Cardiac muscle cell (in vitro differentiated cells and primary cell): Measurements from ENCODE around the gene MRTO4. TPM values are rescaled to one million over a fixed set of nuclear protein-coding genes. Genes with fewer than 3 reads are reported as not detected.
A peak's percentile ranks its signal among the peaks of the same experiment; 100 is the strongest.
"Not testable (repeated sequence)": the region's sequence is repeated elsewhere in the genome, so short reads cannot be mapped to it uniquely, and the experiment has no call there.

Experiments
- DNase-seq, 2 donors: peaks; one replicate each; pipeline versions ENCODE4 v3.0.0 to v3.0.0-alpha.2; 2010 to 2017; ENCODE audit warnings: low read depth in 1 of 2, low spot score in 1 of 2
- H3K27ac ChIP-seq: fragments of 200-600 bp; sonication (generic); 2 replicates; pipeline ENCODE4 v1.5.1; 2016
- H3K27me3 ChIP-seq: fragments of 200-600 bp; sonication (generic); 2 replicates; pipeline ENCODE4 v1.6.0; 2016; ENCODE audit warnings: control low read depth
- H3K36me3 ChIP-seq: fragments of 200-600 bp; sonication (generic); 2 replicates; pipeline ENCODE4 v1.5.1; 2016; ENCODE audit warnings: control low read depth
- H3K4me1 ChIP-seq: fragments of 200-600 bp; sonication (generic); 2 replicates; pipeline ENCODE4 v1.8.1; 2017; ENCODE audit warnings: low read depth, mild to moderate bottlenecking, mixed run types
- H3K4me3 ChIP-seq: fragments of 200-600 bp; sonication (generic); 2 replicates; pipeline ENCODE4 v1.5.1; 2016; ENCODE audit warnings: mild to moderate bottlenecking
- H3K9me3 ChIP-seq: fragments of 200-600 bp; sonication (generic); 2 replicates; pipeline ENCODE4 v1.5.1; 2017; ENCODE audit warnings: low read depth, mild to moderate bottlenecking, control low read depth
- polyA plus RNA-seq: library from polyadenylated mRNA; unstranded; fragments of >200 nt; fragmentation: Nextera tagmentation; extraction: Ambion mirVana; gene quantifications from 2 replicates; pipeline ENCODE4 v1.2.1, GENCODE V29; 2016
- total RNA-seq: library from RNA; depleted of rRNA; stranded (reverse); fragments of >200 nt; gene quantifications from 2 replicates; pipeline ENCODE4 v1.2.3, GENCODE V29; 2016
- TF ChIP-seq, protein P1 (sequence below): IDR thresholded peaks from 2 replicates; pipeline ENCODE4 v1.5.1; 2012; ENCODE audit warnings: low read depth, mild to moderate bottlenecking, low read length

The MRTO4 gene
- total and polyA plus RNA-seq, 2 experiments from 2014 or later: 21.3 to 33.6 TPM

GRCh38 chr1:19262047-19262446, 10.4 kb downstream of the MRTO4 start:
- DNase-seq: no peak

DNA sequence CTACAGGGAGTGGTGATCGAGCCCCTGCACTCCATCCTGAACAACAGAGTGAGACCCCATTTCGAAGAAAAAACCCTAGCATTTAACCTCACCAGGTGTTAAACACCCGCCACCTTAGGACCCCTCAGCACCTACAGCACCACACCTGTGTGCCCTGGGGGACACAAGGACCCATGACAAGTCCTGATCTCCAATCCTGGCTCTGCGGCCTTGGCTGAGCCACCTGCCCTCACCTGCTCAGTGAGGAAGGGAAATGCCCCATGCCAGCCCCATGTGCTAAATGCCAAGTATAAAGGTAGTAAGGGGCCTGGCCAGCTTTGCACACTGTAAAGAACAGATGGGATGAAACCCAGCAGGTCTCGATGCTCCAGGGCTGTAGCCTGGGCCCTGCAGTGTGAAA, 11.1 kb downstream of the MRTO4 start:
- Histone ChIP-seq H3K4me3 (no peak overlapping the region), H3K9me3 (no peaks in the 10 kb centered on the region), H3K36me3 (peaks cover 8% of the 10 kb centered on the region), H3K27ac (no peak overlapping the region), H3K4me1 (no peaks in the 10 kb centered on the region), H3K27me3 (no peaks in the 10 kb centered on the region)
- TF ChIP-seq, protein P1, sequence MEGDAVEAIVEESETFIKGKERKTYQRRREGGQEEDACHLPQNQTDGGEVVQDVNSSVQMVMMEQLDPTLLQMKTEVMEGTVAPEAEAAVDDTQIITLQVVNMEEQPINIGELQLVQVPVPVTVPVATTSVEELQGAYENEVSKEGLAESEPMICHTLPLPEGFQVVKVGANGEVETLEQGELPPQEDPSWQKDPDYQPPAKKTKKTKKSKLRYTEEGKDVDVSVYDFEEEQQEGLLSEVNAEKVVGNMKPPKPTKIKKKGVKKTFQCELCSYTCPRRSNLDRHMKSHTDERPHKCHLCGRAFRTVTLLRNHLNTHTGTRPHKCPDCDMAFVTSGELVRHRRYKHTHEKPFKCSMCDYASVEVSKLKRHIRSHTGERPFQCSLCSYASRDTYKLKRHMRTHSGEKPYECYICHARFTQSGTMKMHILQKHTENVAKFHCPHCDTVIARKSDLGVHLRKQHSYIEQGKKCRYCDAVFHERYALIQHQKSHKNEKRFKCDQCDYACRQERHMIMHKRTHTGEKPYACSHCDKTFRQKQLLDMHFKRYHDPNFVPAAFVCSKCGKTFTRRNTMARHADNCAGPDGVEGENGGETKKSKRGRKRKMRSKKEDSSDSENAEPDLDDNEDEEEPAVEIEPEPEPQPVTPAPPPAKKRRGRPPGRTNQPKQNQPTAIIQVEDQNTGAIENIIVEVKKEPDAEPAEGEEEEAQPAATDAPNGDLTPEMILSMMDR: no peak
- no peak for DNase-seq

More at GRCh38 chr1:19262047-19262446, 10.4 kb downstream of the MRTO4 start:
- Histone ChIP-seq H3K4me3 (no peak overlapping the region), H3K9me3 (no peaks in the 10 kb centered on the region), H3K36me3 (peaks cover 15% of the 10 kb centered on the region), H3K4me1 (no peaks in the 10 kb centered on the region), H3K27me3 (no peaks in the 10 kb centered on the region), H3K27ac (no peak overlapping the region)
- TF ChIP-seq, protein P1: no peak

- Histone ChIP-seq H3K4me1 (no peaks in the 10 kb centered on the region), H3K27me3 (no peaks in the 10 kb centered on the region), H3K36me3 (no peaks in the 10 kb centered on the region), H3K9me3 (no peaks in the 10 kb centered on the region), H3K4me3 (no peak overlapping the region), H3K27ac (no peak overlapping the region)
- TF ChIP-seq, protein P1: no peak
- no peak for DNase-seq
These were observed 16.8 kb downstream of the MRTO4 start for GRCh38 chr1:19268445-19268844.

DNA sequence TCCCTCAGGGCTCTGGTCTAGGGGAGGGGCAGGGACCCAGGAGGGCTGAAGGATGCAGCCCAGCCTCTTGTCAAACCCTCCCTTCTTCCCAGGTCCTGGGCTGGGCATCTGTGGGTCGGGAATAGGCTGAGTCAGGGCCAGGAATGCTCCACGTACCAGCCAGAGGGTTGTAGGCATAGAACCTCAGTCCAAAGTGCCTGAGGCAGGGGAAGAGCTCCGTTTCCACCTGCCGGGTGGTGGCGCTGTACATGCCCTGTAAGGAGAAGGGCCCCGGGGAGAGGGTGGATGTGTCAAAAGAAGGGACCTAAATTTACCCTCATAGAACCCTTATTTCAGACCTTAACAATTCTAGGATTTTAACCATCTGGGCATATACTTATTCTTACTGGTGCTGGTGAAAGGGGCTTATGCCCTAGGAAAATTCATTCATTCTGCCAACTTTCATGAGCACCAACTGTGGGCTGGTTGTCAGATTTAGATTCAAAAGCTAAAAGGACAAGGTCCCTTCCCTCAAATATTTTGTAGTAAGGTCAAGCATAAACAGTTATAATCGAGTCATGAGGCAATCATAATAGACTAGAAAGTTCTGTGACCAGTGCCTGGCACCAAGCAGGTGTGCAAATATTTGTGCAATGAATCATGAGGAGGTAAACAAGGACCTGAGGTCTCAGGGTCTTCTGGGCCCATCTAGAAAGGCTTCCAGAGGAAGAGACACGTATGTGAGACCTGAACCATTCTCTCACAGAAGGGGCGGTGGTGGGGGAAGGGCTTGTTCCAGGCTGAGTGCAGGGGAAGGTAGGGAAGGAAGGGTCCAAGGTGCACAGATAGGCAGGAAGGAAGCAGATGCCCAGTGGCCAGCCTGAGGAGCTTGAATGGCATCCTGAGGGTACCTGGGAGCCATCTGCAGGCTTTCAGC, 18.1 kb downstream of the MRTO4 start:
- H3K27me3 ChIP-seq, H3K4me1 ChIP-seq, H3K9me3 ChIP-seq, H3K36me3 ChIP-seq, DNase-seq, H3K4me3 ChIP-seq, H3K27ac ChIP-seq: not testable (repeated sequence)
- TF ChIP-seq, protein P1: peak; percentile 14

GRCh38 chr1:19270343-19270730, 18.7 kb downstream of the MRTO4 start:
- not testable (repeated sequence) for H3K9me3 ChIP-seq, H3K36me3 ChIP-seq, DNase-seq, H3K27ac ChIP-seq, H3K4me3 ChIP-seq, H3K4me1 ChIP-seq, H3K27me3 ChIP-seq

DNA sequence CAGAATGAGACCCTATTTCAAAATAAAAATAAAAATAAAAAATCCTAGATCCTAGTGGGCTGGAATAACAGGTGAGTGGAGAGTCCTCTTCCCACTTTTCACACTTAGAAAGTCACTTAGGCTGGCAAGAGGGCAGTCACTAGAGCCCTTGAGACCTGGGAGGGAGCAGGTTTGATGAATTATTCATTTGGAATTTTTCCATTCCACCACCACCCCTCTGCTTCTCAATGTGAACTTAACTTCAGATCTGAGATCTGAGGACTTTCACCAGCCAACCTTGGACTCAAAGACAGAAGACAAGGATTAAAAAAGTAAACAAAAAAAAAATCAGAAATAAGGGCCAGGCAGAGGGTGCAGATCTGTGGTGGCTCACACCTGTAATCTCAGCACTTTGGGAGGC, 20.5 kb downstream of the MRTO4 start:
- H3K4me1 ChIP-seq: no peaks in the 10 kb centered on the region
- TF ChIP-seq, protein P1: no peak
- no peak overlapping the region for H3K4me3 ChIP-seq
- H3K36me3 ChIP-seq: no peaks in the 10 kb centered on the region
- H3K9me3 ChIP-seq: no peaks in the 10 kb centered on the region
- no peak overlapping the region for H3K27ac ChIP-seq
- no peaks in the 10 kb centered on the region for H3K27me3 ChIP-seq
- DNase-seq: no peak
